Keratinocyte (primary cell): ENCODE results near the gene ATP6V1A. TPM values are rescaled to one million over a fixed set of nuclear protein-coding genes. Genes with fewer than 3 reads are reported as not detected.

Experiments used
- DNase-seq: peaks from one replicate; pipeline ENCODE4 v3.0.0-alpha.2; 2011; ENCODE audit warnings: low read depth, missing footprints, low spot score
- FAIRE-seq: peaks from 2 replicates; lab custom pipeline; 2011; peaks lifted over from hg19 to GRCh38; lab: Jason Lieb, UNC
- H2AFZ ChIP-seq: 2 replicates; pipeline ENCODE4 v1.6.0; 2012; ENCODE audit warnings: low read length, control low read depth, inconsistent platforms; ENCODE audit not compliant: control insufficient read depth
- H3K27ac ChIP-seq: 2 replicates; pipeline ENCODE4 v1.5.1; 2011; ENCODE audit warnings: low read length; ENCODE audit not compliant: control insufficient read depth, insufficient read depth
- H3K27me3 ChIP-seq: 3 replicates; pipeline ENCODE4 v1.6.0; 2011; ENCODE audit warnings: low read length; ENCODE audit not compliant: control insufficient read depth, insufficient read depth; ENCODE audit errors: extremely low read depth
- H3K36me3 ChIP-seq, 2 experiments: 2 replicates in 1 of 2; 3 replicates in 1 of 2; pipeline ENCODE4 v1.5.1; 2011; ENCODE audit warnings: low read length in 2 of 2, mild to moderate bottlenecking in 1 of 2; ENCODE audit not compliant: control insufficient read depth in 2 of 2, insufficient read depth in 2 of 2; ENCODE audit errors: extremely low read depth in 1 of 2
- H3K4me1 ChIP-seq: 3 replicates; pipeline ENCODE4 v1.5.1; 2011; ENCODE audit warnings: low read length; ENCODE audit not compliant: control insufficient read depth, insufficient read depth; ENCODE audit errors: extremely low read depth
- H3K4me2 ChIP-seq: 3 replicates; pipeline ENCODE4 v1.6.0; 2011; ENCODE audit warnings: low read depth, low read length; ENCODE audit not compliant: control insufficient read depth, insufficient read depth; ENCODE audit errors: extremely low read depth
- H3K4me3 ChIP-seq, 3 experiments: fragments of 200-600 bp in 1 of 3; sonication (generic) in 1 of 3; 2 replicates in 2 of 3; 3 replicates in 1 of 3; pipeline ENCODE4 v1.5.1; 2011 to 2016; ENCODE audit warnings: low read length in 3 of 3, mild to moderate bottlenecking in 3 of 3, control low read depth in 2 of 3, inconsistent platforms in 1 of 3, low read depth in 1 of 3, mixed read lengths in 1 of 3, mixed run types in 1 of 3, moderate library complexity in 1 of 3; ENCODE audit not compliant: control insufficient read depth in 2 of 3, insufficient read depth in 2 of 3; ENCODE audit errors: extremely low read depth in 1 of 3
- H3K79me2 ChIP-seq: 2 replicates; pipeline ENCODE4 v1.6.0; 2012; ENCODE audit warnings: low read length; ENCODE audit not compliant: control insufficient read depth, insufficient read depth
- H3K9ac ChIP-seq: 3 replicates; pipeline ENCODE4 v1.6.0; 2011; ENCODE audit warnings: low read length; ENCODE audit not compliant: control insufficient read depth, insufficient read depth; ENCODE audit errors: extremely low read depth
- H3K9me1 ChIP-seq: 3 replicates; pipeline ENCODE4 v1.6.0; 2011; ENCODE audit warnings: low read length; ENCODE audit not compliant: control insufficient read depth, insufficient read depth; ENCODE audit errors: extremely low read depth
- H3K9me3 ChIP-seq: 2 replicates; pipeline ENCODE4 v1.5.1; 2012; ENCODE audit warnings: low read depth, low read length; ENCODE audit not compliant: control insufficient read depth
- H4K20me1 ChIP-seq: 3 replicates; pipeline ENCODE4 v1.6.0; 2011; ENCODE audit warnings: low read length; ENCODE audit not compliant: control insufficient read depth, insufficient read depth; ENCODE audit errors: extremely low read depth
- EZH2 ChIP-seq: IDR thresholded peaks from one replicate; pipeline ENCODE4 v1.6.1; 2012; ENCODE audit warnings: inconsistent platforms, mild to moderate bottlenecking, low read length, moderate library complexity
- dilution Hi-C: fragments of 300-500 bp; cut with MboI; formaldehyde crosslinking; loops from one replicate; pipeline ENCODE4 v1.7.0; 2020; ENCODE audit warnings: low sequenced_read_pairs; ENCODE audit not compliant: extremely low pct_ligation_motif_present
- polyA plus RNA-seq, 5 experiments: library from polyadenylated mRNA; depleted of rRNA in 3 of 5; stranded (reverse) in 3 of 5; stranded (forward) in 1 of 5; unstranded in 1 of 5; fragments of >200 nt; gene quantifications; 1 replicate in 1 of 5; 2 replicates in 3 of 5; 3 replicates in 1 of 5; pipeline versions ENCODE4 v1.2.1 to v1.2.3, GENCODE V29; 2011 to 2012; ENCODE audit warnings: missing spikeins in 2 of 5, low read depth in 1 of 5, low replicate concordance in 1 of 5
- TF ChIP-seq, protein P1 (sequence below), 3 experiments: IDR thresholded peaks in 1 of 3; conservative IDR thresholded peaks in 1 of 3; optimal IDR thresholded peaks in 1 of 3; 2 replicates in 2 of 3; 3 replicates in 1 of 3; pipeline versions ENCODE3 to v1.5.1; 2011; ENCODE audit warnings: low read length in 3 of 3, mild to moderate bottlenecking in 3 of 3, moderate library complexity in 2 of 3, control low read depth in 1 of 3, inconsistent platforms in 1 of 3; ENCODE audit not compliant: insufficient read depth in 2 of 3; ENCODE audit errors: extremely low read depth in 1 of 3

The ATP6V1A gene
- polyA plus RNA-seq, 1 donor (not counting 4 experiments of a cell fraction or from before 2014, with no cell fraction given): 35.8 TPM

DNA sequence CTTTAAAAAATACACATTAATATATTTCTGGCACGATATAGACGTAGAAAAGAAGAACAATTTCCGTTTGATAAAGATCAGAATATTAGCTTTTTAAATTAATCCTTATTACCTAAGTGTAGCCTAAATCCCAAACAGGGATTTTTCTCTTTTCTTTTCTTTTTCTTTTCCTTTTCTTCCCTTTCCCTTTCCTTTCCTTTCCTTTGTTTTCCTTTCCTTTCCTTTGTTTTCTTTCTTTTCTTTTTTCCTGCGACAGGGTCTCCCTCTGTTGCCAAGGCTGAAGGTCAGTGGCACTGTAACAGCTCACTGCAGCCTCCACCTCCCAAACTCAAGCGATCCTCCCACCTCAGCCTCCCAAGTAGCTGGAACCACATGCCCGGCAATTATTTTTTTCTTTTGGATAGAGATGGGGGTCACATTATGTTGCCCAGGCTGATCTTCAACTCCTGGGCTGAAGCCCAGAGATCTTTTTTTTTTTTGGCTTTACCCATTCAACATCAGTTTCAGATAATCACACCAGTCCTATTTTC lies 48.6 kb upstream of the ATP6V1A start:
- H3K36me3 ChIP-seq: no peaks in the 10 kb centered on the region
- peak overlapping the region; percentile 99 for H3K4me2 ChIP-seq
- no peaks in the 10 kb centered on the region for H3K27me3 ChIP-seq
- no peak overlapping the region for H3K27ac ChIP-seq
- H3K4me3 ChIP-seq: peak overlapping the region in 1 of 3 experiments; percentile 45
- TF ChIP-seq, protein P1, sequence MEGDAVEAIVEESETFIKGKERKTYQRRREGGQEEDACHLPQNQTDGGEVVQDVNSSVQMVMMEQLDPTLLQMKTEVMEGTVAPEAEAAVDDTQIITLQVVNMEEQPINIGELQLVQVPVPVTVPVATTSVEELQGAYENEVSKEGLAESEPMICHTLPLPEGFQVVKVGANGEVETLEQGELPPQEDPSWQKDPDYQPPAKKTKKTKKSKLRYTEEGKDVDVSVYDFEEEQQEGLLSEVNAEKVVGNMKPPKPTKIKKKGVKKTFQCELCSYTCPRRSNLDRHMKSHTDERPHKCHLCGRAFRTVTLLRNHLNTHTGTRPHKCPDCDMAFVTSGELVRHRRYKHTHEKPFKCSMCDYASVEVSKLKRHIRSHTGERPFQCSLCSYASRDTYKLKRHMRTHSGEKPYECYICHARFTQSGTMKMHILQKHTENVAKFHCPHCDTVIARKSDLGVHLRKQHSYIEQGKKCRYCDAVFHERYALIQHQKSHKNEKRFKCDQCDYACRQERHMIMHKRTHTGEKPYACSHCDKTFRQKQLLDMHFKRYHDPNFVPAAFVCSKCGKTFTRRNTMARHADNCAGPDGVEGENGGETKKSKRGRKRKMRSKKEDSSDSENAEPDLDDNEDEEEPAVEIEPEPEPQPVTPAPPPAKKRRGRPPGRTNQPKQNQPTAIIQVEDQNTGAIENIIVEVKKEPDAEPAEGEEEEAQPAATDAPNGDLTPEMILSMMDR (optimal IDR thresholded peaks at IDR 0.05 in 1 of 3, IDR thresholded peaks at IDR 0.05 in 1 of 3, conservative IDR thresholded peaks at IDR 0.05 in 1 of 3; ENCODE audit: extremely low read depth in 1 of 3, insufficient read depth in 2 of 3, low read length in 3 of 3): no peak
- no peaks in the 10 kb centered on the region for H4K20me1 ChIP-seq
- FAIRE-seq (no peak), DNase-seq (no peak)
- H3K9ac ChIP-seq: peak overlapping the region; percentile 3
- H2AFZ ChIP-seq: peak overlapping the region; percentile 81
- dilution Hi-C loops: no loop called here
- peaks cover 13% of the 10 kb centered on the region for H3K4me1 ChIP-seq
- H3K79me2 ChIP-seq: peaks cover 15% of the 10 kb centered on the region
- H3K9me1 ChIP-seq: no peaks in the 10 kb centered on the region
- no peaks in the 10 kb centered on the region for H3K9me3 ChIP-seq

DNA sequence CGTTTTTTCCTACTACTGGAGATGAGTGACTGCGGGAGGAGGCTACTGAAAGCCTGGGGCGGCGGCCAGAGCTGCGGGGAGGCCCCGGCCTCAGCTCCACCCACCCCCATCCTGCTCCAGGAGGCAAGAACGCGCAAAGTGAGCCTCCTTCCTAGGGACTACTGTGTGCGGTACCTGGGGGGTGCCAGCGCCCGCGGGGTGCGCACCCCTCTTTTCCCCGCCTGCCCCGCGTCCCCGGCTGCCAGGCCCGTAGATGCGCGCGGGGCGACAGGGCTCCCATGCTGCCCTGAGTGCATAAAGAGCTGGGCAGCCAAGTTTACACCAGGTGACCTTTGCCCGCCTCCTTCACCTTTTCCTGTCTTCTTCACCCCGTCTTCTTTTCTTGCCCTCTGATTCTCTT lies 47.9 kb upstream of the ATP6V1A start:
- Histone ChIP-seq H3K9me1 (no peaks in the 10 kb centered on the region), H3K79me2 (peaks cover 15% of the 10 kb centered on the region), H3K4me2 (peak overlapping the region; percentile 99), H3K27ac (no peak overlapping the region), H3K4me3 (peak overlapping the region; percentile 15 to 51 (median 45)), H3K9ac (peak overlapping the region; percentile 3), H3K27me3 (no peaks in the 10 kb centered on the region), H3K4me1 (peaks cover 13% of the 10 kb centered on the region), H2AFZ (peak overlapping the region; percentile 81), H3K9me3 (no peaks in the 10 kb centered on the region), H3K36me3 (no peaks in the 10 kb centered on the region), H4K20me1 (no peaks in the 10 kb centered on the region)
- FAIRE-seq (no peak), DNase-seq (no peak)
- TF ChIP-seq EZH2: no peak
- TF ChIP-seq, protein P1 (optimal IDR thresholded peaks at IDR 0.05 in 1 of 3, IDR thresholded peaks at IDR 0.05 in 1 of 3, conservative IDR thresholded peaks at IDR 0.05 in 1 of 3; ENCODE audit: extremely low read depth in 1 of 3, insufficient read depth in 2 of 3, low read length in 3 of 3): no peak
- dilution Hi-C loops: no loop called here
